ENCODE results near the gene PDXDC1. TPM values are rescaled to one million over a fixed set of nuclear protein-coding genes. Genes with fewer than 3 reads are reported as not detected.
"Not testable (repeated sequence)": the region's sequence is repeated elsewhere in the genome, so short reads cannot be mapped to it uniquely, and the experiment has no call there.

The PDXDC1 gene
- total RNA-seq, 1 donor from 2014 or later = 69.1 TPM

- H3K4me3 ChIP-seq; H3K79me2 ChIP-seq (ENCODE audit: low read depth); H3K4me1 ChIP-seq; H3K36me3 ChIP-seq; H4K20me1 ChIP-seq (ENCODE audit: low read depth); H3K9me3 Mint-ChIP-seq; H3K27ac ChIP-seq; H3K36me3 Mint-ChIP-seq; H3K27ac Mint-ChIP-seq; H3K4me1 Mint-ChIP-seq; H3K9ac ChIP-seq; H3K4me3 Mint-ChIP-seq; H2AFZ ChIP-seq (replicated peaks); H3K27me3 ChIP-seq; H3K27me3 Mint-ChIP-seq (ENCODE audit: insufficient read depth, low read depth); DNase-seq (ENCODE audit: low spot score); H3F3A ChIP-seq (ENCODE audit: low read depth); H3K9me3 ChIP-seq (ENCODE audit: low read depth); H3K4me2 ChIP-seq: not testable (repeated sequence)
Observed at GRCh38 chr16:15179909-15180308, 205.1 kb downstream of the PDXDC1 start.

GRCh38 chr16:15180946-15181345, 206.1 kb downstream of the PDXDC1 start:
- H3K27me3 ChIP-seq; DNase-seq (ENCODE audit: low spot score); H3K4me1 ChIP-seq; H3K79me2 ChIP-seq (ENCODE audit: low read depth); H2AFZ ChIP-seq (replicated peaks); H3K36me3 ChIP-seq; H3K4me2 ChIP-seq; H3K4me3 Mint-ChIP-seq; H3K9ac ChIP-seq; H3K4me3 ChIP-seq; H3K27me3 Mint-ChIP-seq (ENCODE audit: insufficient read depth, low read depth); H4K20me1 ChIP-seq (ENCODE audit: low read depth); H3K36me3 Mint-ChIP-seq; H3K27ac Mint-ChIP-seq; H3K4me1 Mint-ChIP-seq; H3K27ac ChIP-seq; H3K9me3 Mint-ChIP-seq; H3F3A ChIP-seq (ENCODE audit: low read depth); H3K9me3 ChIP-seq (ENCODE audit: low read depth): not testable (repeated sequence)

GRCh38 chr16:15184000-15184399, 209.2 kb downstream of the PDXDC1 start:
- H3K27ac Mint-ChIP-seq; H2AFZ ChIP-seq (replicated peaks); H3K4me1 Mint-ChIP-seq; H3K4me1 ChIP-seq; H3K4me3 Mint-ChIP-seq; H3K27me3 ChIP-seq; H3K4me3 ChIP-seq; H3K79me2 ChIP-seq (ENCODE audit: low read depth); DNase-seq (ENCODE audit: low spot score); H3K27ac ChIP-seq; H3F3A ChIP-seq (ENCODE audit: low read depth); H3K9me3 ChIP-seq (ENCODE audit: low read depth); H3K9ac ChIP-seq; H3K9me3 Mint-ChIP-seq; H3K36me3 Mint-ChIP-seq; H4K20me1 ChIP-seq (ENCODE audit: low read depth); H3K27me3 Mint-ChIP-seq (ENCODE audit: insufficient read depth, low read depth); H3K4me2 ChIP-seq; H3K36me3 ChIP-seq: not testable (repeated sequence)

MicroRNAs within 50 kb of the gene (microRNA counts, 767-probe panel; counts per million panel counts)
- microRNA hsa-miR-1972 = 460 counts per million, percentile 90 among the panel's probes with 10 or more counts

Small RNAs within 50 kb of the gene (microRNA-seq; reads per million reads assigned to microRNA genes)
- gene MIR1972-1 = not detected
- gene MIR3180-4 = not detected
- not detected for gene MIR6511A1
- gene MIR6511B2 = not detected
- gene MIR6770-1 = not detected

Small RNAs within 50 kb of the gene (small RNA-seq; reads per million reads assigned to genes)
- gene AC138932.4 (not detected), gene MIR1972-1 (not detected), gene MIR3180-4 (not detected), gene MIR6511A1 (not detected), gene MIR6770-1 (not detected), gene RF00019 (not detected)

Other genes with a start within 250 kb of the PDXDC1 start
- gene NPIPA2, start 232.5 kb upstream of the PDXDC1 start, total RNA-seq (ENCODE audit: low replicate concordance) = 2.5 and 2.7 TPM in 2 replicates
- 61.1 and 85.1 TPM in 2 replicates for gene NOMO1, start 141.3 kb upstream of the PDXDC1 start, total RNA-seq (ENCODE audit: low replicate concordance)
- gene NPIPA1, start 37.6 kb upstream of the PDXDC1 start, total RNA-seq (ENCODE audit: low replicate concordance) = 66.7 and 75.0 TPM in 2 replicates
- gene NTAN1, start 81.0 kb downstream of the PDXDC1 start, total RNA-seq (ENCODE audit: low replicate concordance) = 49.2 and 86.0 TPM in 2 replicates
- gene RRN3, start 119.2 kb downstream of the PDXDC1 start, total RNA-seq (ENCODE audit: low replicate concordance) = 34.4 and 39.1 TPM in 2 replicates

Data from neural progenitor cell (in vitro differentiated cells).